Body of pancreas (tissue), 4 donors: ENCODE results near the gene ITPR2.

Experiments
- CTCF ChIP-seq, 7 experiments: fragments of 450-650 bp in 4 of 7; fragments of 200-600 bp in 3 of 7; sonication (generic) in 3 of 7; IDR thresholded peaks; one replicate each; pipeline ENCODE4 v1.5.1; 2016 to 2019; ENCODE audit warnings: antibody characterized with exemption in 7 of 7
- POLR2A ChIP-seq, 3 donors: fragments of 450-650 bp; IDR thresholded peaks; one replicate each; pipeline ENCODE4 v1.6.1; 2016; ENCODE audit warnings: antibody characterized with exemption in 3 of 3, mild to moderate bottlenecking in 2 of 3

- TF ChIP-seq CTCF (IDR thresholded peaks at IDR 0.05), result no peak
- no peak for TF ChIP-seq POLR2A (IDR thresholded peaks at IDR 0.05)
Observed at GRCh38 chr12:26389343-26389742, 443.7 kb downstream of the ITPR2 start.
